Measurements from ENCODE around the gene SHROOM4.

SHROOM4 gene

GRCh38 chrX:50707405-50707804 is 106.6 kb downstream of the SHROOM4 start:
- no peak for DNase-seq

DNA sequence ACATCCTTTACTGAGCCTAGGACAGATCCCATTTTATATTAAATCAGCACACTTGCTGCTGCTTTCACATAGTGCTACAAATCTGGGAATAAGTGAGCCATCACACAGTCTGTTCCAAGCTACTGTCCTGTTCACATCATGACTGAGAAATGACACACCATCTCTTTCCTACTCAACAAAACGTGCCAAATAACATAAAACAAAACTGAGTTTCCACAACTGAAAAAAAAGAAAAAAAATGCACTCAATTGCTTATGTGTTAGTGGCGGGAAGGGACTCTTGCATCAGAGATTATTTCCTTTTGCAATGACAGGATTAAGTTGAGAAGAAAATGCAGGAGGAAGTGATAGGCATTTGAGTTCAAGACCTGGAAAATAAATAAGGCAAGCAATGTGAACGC is 109.0 kb downstream of the SHROOM4 start:
- no peak for DNase-seq

- no peak for DNase-seq
Observed at GRCh38 chrX:50704360-50704759, 109.6 kb downstream of the SHROOM4 start.

DNA sequence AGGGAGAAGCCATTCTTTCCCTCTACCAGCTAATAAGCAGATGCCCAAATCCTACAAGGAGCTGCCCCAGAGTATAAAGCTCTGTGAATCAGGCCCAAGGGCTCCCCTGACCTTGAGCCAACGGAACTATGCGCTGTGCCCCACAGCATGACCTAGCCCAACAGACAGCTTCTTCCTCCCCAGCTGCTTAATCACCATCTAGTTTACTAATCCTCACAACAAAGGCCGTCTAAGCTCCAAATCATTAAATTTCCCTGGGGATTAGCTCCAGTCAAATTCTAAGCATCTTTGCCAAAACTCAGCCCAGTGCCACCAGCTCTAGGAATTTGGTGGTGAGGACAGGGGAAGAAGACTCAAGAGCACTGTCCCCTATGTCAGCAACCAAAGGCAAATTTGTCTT is 113.1 kb downstream of the SHROOM4 start:
- DNase-seq, result no peak

- DNase-seq, result no peak
Observed at GRCh38 chrX:50698944-50699343, 115.0 kb downstream of the SHROOM4 start.

DNA sequence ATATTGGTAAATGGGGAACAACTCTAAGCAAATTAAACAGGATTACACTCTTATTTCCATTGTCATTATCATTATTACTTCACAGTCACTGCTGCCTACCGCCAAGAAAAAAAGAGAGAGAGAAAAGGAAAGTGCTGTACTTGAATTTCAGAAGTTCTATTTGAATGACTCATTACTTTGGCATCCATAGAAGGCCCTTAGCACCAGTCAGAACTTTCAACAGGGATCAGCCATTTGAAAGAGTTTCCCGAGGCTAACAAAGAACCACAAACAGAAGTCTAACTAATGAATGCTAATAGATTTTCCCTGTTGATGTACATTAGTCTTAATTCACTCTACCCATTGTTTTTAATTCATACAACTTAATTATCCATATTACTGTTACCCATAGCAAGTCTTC is 116.3 kb downstream of the SHROOM4 start:
- no peak for DNase-seq

DNA sequence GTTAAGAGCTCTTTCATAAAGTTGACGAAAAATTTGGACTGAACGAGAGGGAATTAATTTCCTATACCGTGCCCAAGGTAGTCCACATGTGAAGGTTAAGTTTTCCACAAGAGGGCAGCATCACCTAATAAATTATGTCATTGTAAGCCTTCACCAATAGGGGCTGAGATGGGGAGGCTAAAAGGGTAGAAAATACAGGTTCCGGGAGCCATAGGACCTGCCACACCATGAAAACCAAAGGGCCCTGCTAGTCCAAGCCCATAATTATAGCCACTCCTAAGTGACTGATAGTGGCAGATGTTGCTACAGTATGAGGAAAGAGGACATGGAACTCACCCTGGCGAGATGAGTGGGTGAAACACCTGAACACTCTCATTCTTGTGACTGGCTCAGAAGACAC is 122.2 kb downstream of the SHROOM4 start:
- peak; percentile 21 for DNase-seq

GRCh38 chrX:50684871-50685270 is 129.1 kb downstream of the SHROOM4 start:
- no peak for DNase-seq

DNA sequence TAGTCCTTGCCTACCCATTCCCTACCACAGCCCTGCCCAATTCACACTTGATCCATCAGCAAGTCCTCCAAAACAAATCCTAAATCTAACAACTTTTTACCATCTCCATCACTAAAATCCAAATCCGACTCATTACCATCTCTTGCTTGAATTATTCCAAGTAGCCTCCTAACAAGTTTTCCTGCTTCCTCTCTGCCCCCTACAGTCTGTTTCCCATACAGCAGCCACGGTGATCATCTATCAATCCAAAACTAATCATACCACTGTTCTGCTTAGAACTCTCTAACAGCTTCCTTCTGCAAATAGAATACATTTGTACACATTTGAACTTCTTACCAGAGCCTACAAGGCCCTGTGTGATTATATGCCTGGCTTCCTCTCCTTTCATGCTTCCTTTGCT is 133.0 kb downstream of the SHROOM4 start:
- DNase-seq, result no peak

- DNase-seq, result no peak
Observed at GRCh38 chrX:50677789-50678188, 136.2 kb downstream of the SHROOM4 start.

DNA sequence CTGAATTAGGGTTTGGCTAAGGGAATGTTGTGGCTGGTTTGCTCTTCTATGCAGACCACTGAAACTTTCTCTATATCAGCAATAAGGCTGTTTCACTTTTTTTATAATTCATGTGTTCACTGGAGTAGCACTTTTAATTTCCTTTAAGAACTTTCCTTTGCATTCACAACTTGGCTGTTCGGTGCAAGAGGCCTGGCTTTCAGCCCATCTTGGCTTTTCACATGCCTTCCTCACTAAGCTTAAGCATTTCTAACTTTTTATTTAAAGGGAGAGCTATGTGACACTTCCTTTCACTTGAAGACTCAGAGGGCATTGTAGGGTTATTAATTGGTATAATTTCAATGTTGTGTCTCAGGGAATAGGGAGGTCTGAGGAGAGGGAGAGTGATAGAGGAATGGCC is 142.3 kb downstream of the SHROOM4 start:
- DNase-seq, result no peak

- DNase-seq, result no peak
Observed at GRCh38 chrX:50668860-50669259, 145.1 kb downstream of the SHROOM4 start.

GRCh38 chrX:50648156-50648555 is 165.8 kb downstream of the SHROOM4 start:
- no peak for DNase-seq

DNA sequence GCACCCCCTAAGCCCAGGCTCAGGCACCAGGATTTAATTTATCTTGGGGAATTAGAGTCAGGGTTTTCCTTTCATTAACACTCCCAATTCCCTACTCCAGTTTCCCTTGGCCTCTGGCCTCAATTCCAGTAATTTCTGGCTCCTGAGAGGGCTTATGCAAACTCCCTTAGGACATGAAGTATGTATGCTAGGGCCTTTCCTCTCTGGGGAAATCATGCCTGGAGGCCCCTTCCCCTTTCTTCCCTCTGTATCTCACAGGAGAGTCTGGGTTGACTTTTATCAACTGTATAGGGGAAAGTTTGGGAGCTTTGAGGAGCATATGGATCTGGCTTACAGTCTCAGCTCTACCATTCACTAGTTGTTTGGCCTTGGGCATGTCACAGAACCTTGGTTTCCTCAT is 169.5 kb downstream of the SHROOM4 start:
- no peak for DNase-seq

- DNase-seq, result no peak
Observed at GRCh38 chrX:50643525-50644137, 170.4 kb downstream of the SHROOM4 start.

DNA sequence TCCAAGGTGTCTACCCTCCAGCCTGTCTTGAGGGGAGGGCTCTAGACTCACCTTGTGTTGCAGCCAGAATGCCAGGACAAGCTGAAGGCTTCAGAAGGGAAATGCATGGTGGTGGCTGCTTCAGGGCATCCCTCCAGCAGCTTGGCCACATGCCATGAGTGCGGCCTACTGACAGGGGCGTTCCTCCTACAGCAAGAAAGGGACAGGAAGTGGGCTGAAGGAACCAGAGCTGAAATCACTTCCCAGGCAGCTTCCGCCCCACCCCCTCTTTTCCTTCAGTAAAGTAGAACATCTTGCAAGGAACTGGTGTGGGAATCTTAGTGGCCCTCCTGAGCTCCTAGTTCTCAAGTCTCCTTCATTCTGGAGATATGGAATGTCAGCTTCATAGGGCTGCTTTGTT is 175.9 kb downstream of the SHROOM4 start:
- DNase-seq, result no peak

- DNase-seq, result no peak
Observed at GRCh38 chrX:50635817-50636365, 178.1 kb downstream of the SHROOM4 start.

DNA sequence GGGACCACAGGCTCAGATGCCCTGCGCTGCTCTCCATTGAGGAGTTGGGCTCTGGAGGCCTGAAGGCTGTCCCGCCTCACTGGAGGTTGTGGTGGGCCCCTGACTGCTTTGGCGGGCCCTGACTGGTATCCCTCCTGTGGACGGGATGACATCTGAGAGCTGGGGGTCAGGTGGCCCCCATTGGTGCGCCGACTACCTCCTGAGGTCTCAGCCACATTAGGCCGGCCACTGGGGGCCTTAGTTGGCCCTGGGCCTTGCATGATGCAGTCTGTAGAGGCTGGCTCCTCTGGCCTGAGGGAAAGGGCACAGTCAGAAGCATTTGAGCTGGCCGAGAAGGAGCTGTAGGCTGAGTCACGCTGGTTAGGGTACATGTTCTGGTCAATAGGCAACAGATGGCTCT is 178.8 kb downstream of the SHROOM4 start:
- no peak for DNase-seq

DNA sequence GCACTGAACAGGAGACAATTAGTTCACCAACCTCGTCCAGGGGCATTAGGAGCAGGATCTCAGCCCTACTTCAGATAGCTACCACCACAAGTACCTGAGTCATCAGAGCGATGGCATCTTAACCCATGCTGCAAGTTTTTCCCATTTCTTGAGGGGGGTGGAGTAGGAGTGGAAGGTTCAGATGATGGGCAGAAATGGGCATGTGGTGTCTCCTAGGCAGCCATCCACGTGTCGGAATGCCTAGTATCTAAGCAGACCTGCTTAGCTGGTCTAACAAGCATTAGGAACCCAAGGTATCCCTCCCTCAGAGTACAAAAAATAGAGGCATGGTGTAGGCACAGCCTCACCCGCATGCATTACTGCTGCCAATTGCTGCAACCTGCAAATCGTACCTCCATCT is 184.2 kb downstream of the SHROOM4 start:
- DNase-seq, result no peak

DNA sequence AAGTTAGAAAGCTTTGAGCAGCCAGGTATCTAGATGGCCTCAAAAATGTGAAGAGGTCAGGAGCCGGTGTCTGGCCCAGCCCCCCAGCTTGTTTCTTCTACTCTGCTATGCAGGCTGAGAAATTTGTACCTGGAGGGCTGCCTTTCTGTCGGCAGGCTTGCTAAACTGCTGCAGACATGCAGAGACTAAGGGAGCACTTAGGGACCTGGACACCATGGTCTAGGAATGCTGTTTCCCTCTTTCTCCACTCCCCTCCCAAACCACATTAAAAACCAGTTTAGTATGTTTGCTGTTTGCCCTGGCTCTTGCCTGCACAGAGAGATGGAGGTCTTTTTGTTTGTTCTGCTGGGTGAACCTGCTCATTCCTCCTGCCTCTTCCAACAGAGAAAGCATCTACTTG is 186.3 kb downstream of the SHROOM4 start:
- DNase-seq, result no peak

GRCh38 chrX:50626432-50626831 is 187.6 kb downstream of the SHROOM4 start:
- DNase-seq, result no peak

DNA sequence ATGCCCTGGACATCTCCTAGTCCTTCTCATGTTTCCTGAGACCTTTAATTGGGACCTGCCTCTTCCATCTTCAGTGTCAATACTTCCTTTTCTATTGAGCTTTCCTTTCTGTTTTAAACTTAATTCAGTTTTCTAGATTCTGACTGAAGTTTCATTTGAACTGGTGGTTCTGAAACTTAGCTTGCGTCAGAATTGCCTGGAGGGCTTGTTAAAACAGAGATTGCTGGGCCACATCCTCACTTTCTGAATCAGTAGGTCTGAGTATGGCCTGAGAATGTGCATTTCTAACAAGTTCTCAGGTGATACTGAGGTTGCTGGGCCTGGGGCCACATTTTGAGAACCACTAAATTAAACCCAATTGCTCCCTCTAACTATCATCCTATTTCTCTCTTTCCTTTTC is 191.2 kb downstream of the SHROOM4 start:
- no peak for DNase-seq

DNA sequence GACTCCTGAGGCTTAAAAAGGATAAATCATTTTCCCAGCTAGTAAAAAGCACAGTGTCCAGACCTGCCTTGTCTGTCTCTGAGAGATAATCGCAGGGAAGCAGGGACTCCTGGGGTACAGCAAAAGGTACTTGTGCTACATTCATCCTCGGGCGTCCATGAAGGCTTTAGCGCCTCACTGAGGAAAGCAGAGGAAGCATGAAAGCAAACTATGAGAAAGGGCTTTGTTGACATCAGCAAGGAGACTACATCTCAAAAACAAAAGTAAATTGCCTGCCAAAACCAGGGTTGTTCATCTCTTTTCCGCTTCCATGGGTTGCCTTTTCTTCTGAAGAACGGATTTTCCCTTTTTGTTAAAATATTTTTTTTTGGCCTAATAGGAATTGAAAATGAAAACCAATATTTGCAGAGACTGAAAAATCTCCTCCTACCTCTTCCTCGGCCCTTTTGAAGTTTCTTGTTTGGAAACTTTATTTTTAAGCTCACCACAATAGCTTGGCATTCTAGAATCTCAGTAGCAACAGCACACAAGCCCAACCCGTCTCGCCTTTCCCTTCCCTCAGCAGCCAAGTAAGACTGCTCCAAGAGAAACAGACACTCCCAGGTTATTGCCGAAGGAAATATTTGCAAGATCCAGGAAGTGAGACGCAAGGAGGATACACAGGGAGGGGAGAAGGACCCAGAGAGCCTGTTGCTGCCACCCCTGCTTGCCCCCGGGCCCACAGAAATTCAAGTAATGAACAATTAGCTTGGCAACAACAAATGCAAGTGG is 195.0 kb downstream of the SHROOM4 start:
- no peak for DNase-seq

GRCh38 chrX:50617183-50617582 is 196.8 kb downstream of the SHROOM4 start:
- DNase-seq, result no peak
